ENCODE data around the gene PRR22. TPM values are rescaled to one million over a fixed set of nuclear protein-coding genes. Genes with fewer than 3 reads are reported as not detected.

The PRR22 gene
- total RNA-seq, 2 experiments from 2014 or later = 6.1 to 10.5 TPM

GRCh38 chr19:5818594-5818993 lies 34.0 kb upstream of the PRR22 start:
- DNase-seq (ENCODE audit: low spot score) = no peak
- H3K9me3 ChIP-seq (ENCODE audit: low read length) = no peaks in the 10 kb centered on the region
- no peak overlapping the region for H3K4me3 ChIP-seq (ENCODE audit: low read depth, low read length, poor library complexity, severe bottlenecking)
- H3K9me2 ChIP-seq (ENCODE audit: insufficient read depth, low read length) = no peaks in the 10 kb centered on the region
- intact Hi-C loops (cut with micrococcal nuclease; ENCODE audit: unreplicated experiment) = no loop called here
- no peak overlapping the region for H3K27ac ChIP-seq (ENCODE audit: low read depth, low read length, poor library complexity, severe bottlenecking)
- no peak overlapping the region for H2AFZ ChIP-seq (ENCODE audit: low read length)
- no peak for TF ChIP-seq EZH2phosphoT487 (IDR thresholded peaks at IDR 0.05; ENCODE audit: borderline replicate concordance, low read depth, low read length)
- TF ChIP-seq CTCF (conservative IDR thresholded peaks at IDR 0.05; ENCODE audit: low read length) = no peak
- CTCF ChIA-PET (ENCODE audit: unreplicated experiment) = no interaction called here
- no peaks in the 10 kb centered on the region for H3K79me2 ChIP-seq (ENCODE audit: insufficient read depth, low read depth, low read length)
- BruUV-seq (replicated peaks) = no TSS peak
- no peak overlapping the region for H3K4me2 ChIP-seq (ENCODE audit: low read length)
- POLR2A ChIA-PET = no interaction called here
- H4K20me1 ChIP-seq (ENCODE audit: insufficient read depth, low read length) = no peaks in the 10 kb centered on the region
- no peaks in the 10 kb centered on the region for H3K36me3 ChIP-seq (ENCODE audit: insufficient read depth, low read length)
- H3K4me1 ChIP-seq (ENCODE audit: insufficient read depth, low read length, poor library complexity, severe bottlenecking) = peaks cover 10% of the 10 kb centered on the region

- Histone ChIP-seq H3K4me2 (ENCODE audit: low read length) (no peak overlapping the region), H3K4me1 (ENCODE audit: insufficient read depth, low read length, poor library complexity, severe bottlenecking) (peaks cover 8% of the 10 kb centered on the region), H3K27ac (ENCODE audit: low read depth, low read length, poor library complexity, severe bottlenecking) (no peak overlapping the region), H3K9me2 (ENCODE audit: insufficient read depth, low read length) (no peaks in the 10 kb centered on the region), H3K79me2 (ENCODE audit: insufficient read depth, low read depth, low read length) (no peaks in the 10 kb centered on the region), H3K4me3 (ENCODE audit: low read depth, low read length, poor library complexity, severe bottlenecking) (no peak overlapping the region), H3K36me3 (ENCODE audit: insufficient read depth, low read length) (no peaks in the 10 kb centered on the region), H3K9me3 (ENCODE audit: low read length) (no peaks in the 10 kb centered on the region), H4K20me1 (ENCODE audit: insufficient read depth, low read length) (no peaks in the 10 kb centered on the region), H2AFZ (ENCODE audit: low read length) (no peak overlapping the region)
- intact Hi-C loops (cut with micrococcal nuclease; ENCODE audit: unreplicated experiment) = no loop called here
- ChIA-PET CTCF (ENCODE audit: unreplicated experiment) (no interaction called here), POLR2A (no interaction called here)
- no TSS peak for BruUV-seq (replicated peaks)
- no peak for DNase-seq (ENCODE audit: low spot score)
- TF ChIP-seq EZH2phosphoT487 (IDR thresholded peaks at IDR 0.05; ENCODE audit: borderline replicate concordance, low read depth, low read length) = no peak
- no peak for TF ChIP-seq CTCF (conservative IDR thresholded peaks at IDR 0.05; ENCODE audit: low read length)
Measured at GRCh38 chr19:5817218-5817617, 32.7 kb upstream of the PRR22 start.

- no peaks in the 10 kb centered on the region for H3K9me2 ChIP-seq (ENCODE audit: insufficient read depth, low read length)
- H3K36me3 ChIP-seq (ENCODE audit: insufficient read depth, low read length) = no peaks in the 10 kb centered on the region
- TF ChIP-seq CTCF (conservative IDR thresholded peaks at IDR 0.05; ENCODE audit: low read length) (no peak), EZH2phosphoT487 (IDR thresholded peaks at IDR 0.05; ENCODE audit: borderline replicate concordance, low read depth, low read length) (no peak)
- intact Hi-C loops (cut with micrococcal nuclease; ENCODE audit: unreplicated experiment) = no loop called here
- ChIA-PET POLR2A (no interaction called here), CTCF (ENCODE audit: unreplicated experiment) (no interaction called here)
- H3K4me1 ChIP-seq (ENCODE audit: insufficient read depth, low read length, poor library complexity, severe bottlenecking) = no peaks in the 10 kb centered on the region
- no peak overlapping the region for H3K4me2 ChIP-seq (ENCODE audit: low read length)
- no peaks in the 10 kb centered on the region for H3K79me2 ChIP-seq (ENCODE audit: insufficient read depth, low read depth, low read length)
- H3K9me3 ChIP-seq (ENCODE audit: low read length) = no peaks in the 10 kb centered on the region
- BruUV-seq (replicated peaks) = no TSS peak
- no peak overlapping the region for H2AFZ ChIP-seq (ENCODE audit: low read length)
- H4K20me1 ChIP-seq (ENCODE audit: insufficient read depth, low read length) = no peaks in the 10 kb centered on the region
- H3K4me3 ChIP-seq (ENCODE audit: low read depth, low read length, poor library complexity, severe bottlenecking) = no peak overlapping the region
- DNase-seq (ENCODE audit: low spot score) = no peak
- H3K27ac ChIP-seq (ENCODE audit: low read depth, low read length, poor library complexity, severe bottlenecking) = no peak overlapping the region
Measured at GRCh38 chr19:5814852-5815246, 30.3 kb upstream of the PRR22 start.
